A549 (cell line): Measurements from ENCODE around the gene PAEP. TPM values are rescaled to one million over a fixed set of nuclear protein-coding genes. Genes with fewer than 3 reads are reported as not detected.
A peak's percentile ranks its signal among the peaks of the same experiment; 100 is the strongest.

Experiments used
- ATAC-seq, 2 experiments: fragments of 200-7000 bp in 1 of 2; fragments of >200 bp in 1 of 2; cut with Nextera tagmentation in 1 of 2; cut with Tn5 transposase in 1 of 2; 3 replicates each; pipeline versions ENCODE4 v1.8.0 to v1.9.1; 2018 to 2020; ENCODE audit warnings: mild to moderate bottlenecking in 1 of 2, moderate library complexity in 1 of 2
- CTCF ChIA-PET: fragments of 300-600 bp; sonication (Branson Sonifier 250); formaldehyde crosslinking; extraction: SDS; loops from one replicate; lab custom pipeline; 2021; ENCODE audit warnings: antibody characterized with exemption, inconsistent platforms; lab: Yijun Ruan, JAX
- POLR2A ChIA-PET: fragments of 350-600 bp; formaldehyde crosslinking; extraction: SDS; loops from one replicate; lab custom pipeline; 2021; ENCODE audit warnings: antibody characterized with exemption, inconsistent platforms; lab: Yijun Ruan, JAX
- DNase-seq, 2 experiments: peaks; one replicate each; pipeline versions ENCODE4 v3.0.0 to v3.0.0-alpha.2; 2011 to 2016; ENCODE audit warnings: low read depth in 1 of 2, low spot score in 1 of 2
- FAIRE-seq: peaks from 2 replicates; lab custom pipeline; 2011; peaks lifted over from hg19 to GRCh38; lab: Jason Lieb, UNC
- H3K27ac ChIP-seq, 2 experiments: fragments of >200 bp; sonication (Bioruptor Twin); formaldehyde crosslinking; 3 replicates each; pipeline ENCODE4 v1.5.1; 2016 to 2017
- H3K4me1 ChIP-seq: fragments of >200 bp; sonication (Bioruptor Twin); formaldehyde crosslinking; 3 replicates; pipeline ENCODE4 v1.6.1; 2016
- H3K4me2 ChIP-seq: fragments of >200 bp; sonication (Bioruptor Twin); formaldehyde crosslinking; 3 replicates; pipeline ENCODE4 v1.6.1; 2016
- H3K4me3 ChIP-seq: fragments of >200 bp; sonication (Bioruptor Twin); formaldehyde crosslinking; 3 replicates; pipeline ENCODE4 v1.5.1; 2016
- H3K9me3 ChIP-seq: fragments of >200 bp; sonication (Bioruptor Twin); formaldehyde crosslinking; 3 replicates; pipeline ENCODE4 v1.6.1; 2016
- BHLHE40 ChIP-seq: IDR thresholded peaks from 2 replicates; pipeline ENCODE4 v1.6.1; 2012; ENCODE audit warnings: low read depth, low read length, inconsistent platforms
- CBX8 ChIP-seq: fragments of 200-600 bp; sonication (generic); IDR thresholded peaks from 2 replicates; pipeline ENCODE4 v1.6.1; 2016
- CHD4 ChIP-seq: fragments of 200-600 bp; sonication (generic); IDR thresholded peaks from 2 replicates; pipeline ENCODE4 v1.6.1; 2016; ENCODE audit warnings: antibody characterized with exemption, mild to moderate bottlenecking, borderline replicate concordance
- ESRRA ChIP-seq: fragments of 150-350 bp; IDR thresholded peaks from 2 replicates; pipeline ENCODE4 v1.6.1; 2014; ENCODE audit warnings: mild to moderate bottlenecking, low read length, borderline replicate concordance
- FOXS1 ChIP-seq: fragments of 250-450 bp; sonication (Bioruptor Pico); IDR thresholded peaks from 2 replicates; pipeline ENCODE4 v1.5.0; 2020; ENCODE audit warnings: mild to moderate bottlenecking, moderate library complexity
- GATA3 ChIP-seq: IDR thresholded peaks from 2 replicates; pipeline ENCODE4 v1.6.1; 2012; ENCODE audit warnings: borderline replicate concordance
- JUNB ChIP-seq: fragments of >200 bp; sonication (Bioruptor Twin); formaldehyde crosslinking; IDR thresholded peaks from 2 replicates; pipeline ENCODE4 v1.6.1; 2016
- KDM1A ChIP-seq: fragments of 200-600 bp; sonication (generic); IDR thresholded peaks from 2 replicates; pipeline ENCODE4 v1.6.1; 2016; ENCODE audit warnings: low read depth, mild to moderate bottlenecking
- NFE2L2 ChIP-seq: fragments of 150-350 bp; conservative IDR thresholded peaks from 2 replicates; pipeline ENCODE4 v1.6.1; 2014; ENCODE audit warnings: low read length
- PHF8 ChIP-seq: fragments of 200-600 bp; sonication (generic); IDR thresholded peaks from 2 replicates; pipeline ENCODE4 v1.6.1; 2016; ENCODE audit warnings: low read depth, mild to moderate bottlenecking, antibody characterized with exemption, moderate library complexity, borderline replicate concordance
- POLR2A ChIP-seq: IDR thresholded peaks from 2 replicates; pipeline ENCODE4 v1.6.1; 2012; ENCODE audit warnings: mild to moderate bottlenecking, low read length
- POLR2AphosphoS2 ChIP-seq: conservative IDR thresholded peaks from 2 replicates; pipeline ENCODE4 v1.6.1; 2012; ENCODE audit warnings: low read length, improper control_type of control experiment, inconsistent platforms
- RCOR1 ChIP-seq: fragments of 150-350 bp; IDR thresholded peaks from 2 replicates; pipeline ENCODE4 v1.6.1; 2014; ENCODE audit warnings: antibody characterized with exemption, low read length, low read depth
- RFX5 ChIP-seq: fragments of 450-650 bp; IDR thresholded peaks from 2 replicates; pipeline ENCODE4 v1.7.1; 2014; ENCODE audit warnings: antibody characterized with exemption, mild to moderate bottlenecking, moderate library complexity
- SREBF2 ChIP-seq: fragments of 450-650 bp; IDR thresholded peaks from 2 replicates; pipeline ENCODE4 v1.6.1; 2014; ENCODE audit warnings: mild to moderate bottlenecking, moderate library complexity
- TFCP2L1 ChIP-seq: fragments of 250-450 bp; sonication (Bioruptor Pico); IDR thresholded peaks from 2 replicates; pipeline ENCODE4 v1.5.0; 2021; ENCODE audit warnings: mild to moderate bottlenecking
- TP53 ChIP-seq: fragments of 250-450 bp; sonication (Bioruptor Pico); IDR thresholded peaks from 2 replicates; pipeline ENCODE4 v1.5.0; 2021; ENCODE audit warnings: mild to moderate bottlenecking, moderate library complexity
- ZNF302 ChIP-seq: fragments of 250-450 bp; sonication (Bioruptor Pico); IDR thresholded peaks from 2 replicates; pipeline ENCODE4 v1.9.0; 2021; ENCODE audit warnings: inconsistent platforms, mild to moderate bottlenecking, moderate library complexity
- WGBS: methylation state at CpG from one replicate; pipeline ENCODE4 v1.1.6; 2017; ENCODE audit errors: missing lambda C conversion rate; 5-methylcytosine and 5-hydroxymethylcytosine counted together
- polyA plus RNA-seq, 4 experiments: library from polyadenylated mRNA; depleted of rRNA in 3 of 4; stranded (reverse); fragments of >200 nt; fragmentation: RNase III in 1 of 4; extraction: RNeasy Plus Mini Kit Qiagen cat#74134 plus additional on column Dnase treatment in 1 of 4; gene quantifications; 2 replicates in 3 of 4; 3 replicates in 1 of 4; pipeline ENCODE4 v1.2.3, GENCODE V29; 2011 to 2017
- TF ChIP-seq, protein P1 (sequence below): fragments of 200-600 bp; sonication (generic); IDR thresholded peaks from 2 replicates; pipeline ENCODE4 v1.6.1; 2016; ENCODE audit warnings: antibody characterized with exemption, mild to moderate bottlenecking, moderate library complexity
- TF ChIP-seq, protein P2 (sequence below): fragments of 450-650 bp; IDR thresholded peaks from 2 replicates; pipeline ENCODE4 v1.6.1; 2014; ENCODE audit warnings: antibody characterized with exemption
- TF ChIP-seq, protein P3 (sequence below): fragments of >200 bp; sonication (Bioruptor Twin); formaldehyde crosslinking; IDR thresholded peaks from 2 replicates; pipeline ENCODE4 v1.6.1; 2016
- TF ChIP-seq, protein P4 (sequence below): fragments of 250-450 bp; sonication (Bioruptor Pico); IDR thresholded peaks from 2 replicates; pipeline ENCODE4 v1.5.0; 2020; ENCODE audit warnings: low read depth, mild to moderate bottlenecking, moderate library complexity

The PAEP gene
- polyA plus RNA-seq, 2 of the 4 experiments (the other 2 are of a cell fraction) = not detected

DNA sequence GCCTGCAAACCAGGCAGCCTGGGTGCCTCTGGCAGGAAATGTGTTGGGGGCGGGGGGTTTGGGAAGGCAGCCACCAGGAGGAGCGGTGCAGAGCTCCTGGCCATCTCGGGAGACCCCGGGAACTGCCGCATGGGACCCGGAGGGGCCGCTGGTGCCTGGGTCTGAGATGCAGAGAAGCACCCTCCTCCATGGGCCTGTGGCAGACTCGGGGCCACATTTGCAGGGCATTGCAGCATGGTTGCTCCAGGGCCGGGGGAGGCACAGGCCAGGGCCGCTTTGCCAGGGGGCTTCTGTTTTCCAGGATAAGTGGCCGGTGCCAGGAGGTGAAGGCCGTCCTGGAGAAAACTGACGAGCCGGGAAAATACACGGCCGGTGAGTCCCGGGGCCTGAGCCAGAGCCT, 38.6 kb upstream of the PAEP start:
- ChIA-PET POLR2A (no interaction called here), CTCF (interaction anchor here (1.2 kb wide), 1 partner anchor 18 kb away, joined by 5 read pairs; no protein-coding TSS in a partner anchor)
- no peak for ATAC-seq
- Histone ChIP-seq H3K4me3 (no peak overlapping the region), H3K27ac (no peak overlapping the region), H3K4me2 (no peak overlapping the region), H3K9me3 (no peaks in the 10 kb centered on the region), H3K4me1 (peaks cover 10% of the 10 kb centered on the region; the same call in 1 of the 3 replicates)
- WGBS = 77% methylated on average over 10 of the region's 17 CpGs
- DNase-seq = no peak
- FAIRE-seq = no peak
- TF ChIP-seq KDM1A (no peak), POLR2AphosphoS2 (no peak), CHD4 (no peak), ESRRA (no peak), JUNB (no peak)
- TF ChIP-seq, all 56 proteins: peak for 0

DNA sequence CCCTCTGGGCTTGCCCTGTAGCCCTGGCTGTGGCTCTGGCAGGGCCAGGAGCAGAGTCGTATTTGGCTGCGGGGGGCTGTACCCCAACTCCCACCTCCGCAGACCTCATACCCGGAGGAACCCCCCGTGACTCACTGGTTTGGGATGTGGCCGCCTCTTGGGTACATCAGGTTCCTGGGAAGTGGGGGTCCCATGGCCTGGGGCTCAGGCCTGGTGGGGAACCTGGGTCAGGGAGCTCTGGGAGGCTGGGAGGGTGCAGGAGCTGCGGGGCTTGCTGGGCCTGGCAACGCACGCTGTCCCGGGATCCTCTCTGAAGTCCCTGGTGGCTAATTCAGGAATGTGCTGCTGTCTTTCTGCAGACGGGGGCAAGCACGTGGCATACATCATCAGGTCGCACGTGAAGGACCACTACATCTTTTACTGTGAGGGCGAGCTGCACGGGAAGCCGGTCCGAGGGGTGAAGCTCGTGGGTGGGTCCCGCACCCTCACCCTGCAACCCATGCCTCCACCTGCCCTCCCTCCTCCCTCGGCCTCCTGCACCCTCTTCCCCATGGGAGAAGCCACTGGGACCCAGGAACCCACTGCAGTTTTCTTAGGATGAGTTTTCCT, 37.9 kb upstream of the PAEP start:
- Histone ChIP-seq H3K27ac (no peak overlapping the region), H3K4me3 (no peak overlapping the region), H3K9me3 (no peaks in the 10 kb centered on the region), H3K4me1 (peaks cover 10% of the 10 kb centered on the region; the same call in 1 of the 3 replicates), H3K4me2 (no peak overlapping the region)
- FAIRE-seq (no peak), DNase-seq (no peak), ATAC-seq (peak in 1 of 2 experiments; percentile 25; a peak in 1 of 6 replicates)
- WGBS = 72% methylated on average over 10 of the region's 21 CpGs
- CTCF ChIA-PET = interaction anchor here (1.2 kb wide), 1 partner anchor 19 kb away, joined by 5 read pairs; no protein-coding TSS in a partner anchor
- POLR2A ChIA-PET = no interaction called here
- TF ChIP-seq POLR2A (no peak), SREBF2 (no peak), TP53 (no peak), BHLHE40 (no peak), GATA3 (no peak), ZNF302 (no peak), NFE2L2 (no peak), RFX5 (no peak), RCOR1 (no peak), CBX8 (no peak), PHF8 (no peak), FOXS1 (CRISPR knock-in tag) (no peak), TFCP2L1 (CRISPR knock-in tag) (no peak)
- TF ChIP-seq, protein P1, sequence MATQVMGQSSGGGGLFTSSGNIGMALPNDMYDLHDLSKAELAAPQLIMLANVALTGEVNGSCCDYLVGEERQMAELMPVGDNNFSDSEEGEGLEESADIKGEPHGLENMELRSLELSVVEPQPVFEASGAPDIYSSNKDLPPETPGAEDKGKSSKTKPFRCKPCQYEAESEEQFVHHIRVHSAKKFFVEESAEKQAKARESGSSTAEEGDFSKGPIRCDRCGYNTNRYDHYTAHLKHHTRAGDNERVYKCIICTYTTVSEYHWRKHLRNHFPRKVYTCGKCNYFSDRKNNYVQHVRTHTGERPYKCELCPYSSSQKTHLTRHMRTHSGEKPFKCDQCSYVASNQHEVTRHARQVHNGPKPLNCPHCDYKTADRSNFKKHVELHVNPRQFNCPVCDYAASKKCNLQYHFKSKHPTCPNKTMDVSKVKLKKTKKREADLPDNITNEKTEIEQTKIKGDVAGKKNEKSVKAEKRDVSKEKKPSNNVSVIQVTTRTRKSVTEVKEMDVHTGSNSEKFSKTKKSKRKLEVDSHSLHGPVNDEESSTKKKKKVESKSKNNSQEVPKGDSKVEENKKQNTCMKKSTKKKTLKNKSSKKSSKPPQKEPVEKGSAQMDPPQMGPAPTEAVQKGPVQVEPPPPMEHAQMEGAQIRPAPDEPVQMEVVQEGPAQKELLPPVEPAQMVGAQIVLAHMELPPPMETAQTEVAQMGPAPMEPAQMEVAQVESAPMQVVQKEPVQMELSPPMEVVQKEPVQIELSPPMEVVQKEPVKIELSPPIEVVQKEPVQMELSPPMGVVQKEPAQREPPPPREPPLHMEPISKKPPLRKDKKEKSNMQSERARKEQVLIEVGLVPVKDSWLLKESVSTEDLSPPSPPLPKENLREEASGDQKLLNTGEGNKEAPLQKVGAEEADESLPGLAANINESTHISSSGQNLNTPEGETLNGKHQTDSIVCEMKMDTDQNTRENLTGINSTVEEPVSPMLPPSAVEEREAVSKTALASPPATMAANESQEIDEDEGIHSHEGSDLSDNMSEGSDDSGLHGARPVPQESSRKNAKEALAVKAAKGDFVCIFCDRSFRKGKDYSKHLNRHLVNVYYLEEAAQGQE = no peak
- TF ChIP-seq, protein P2, sequence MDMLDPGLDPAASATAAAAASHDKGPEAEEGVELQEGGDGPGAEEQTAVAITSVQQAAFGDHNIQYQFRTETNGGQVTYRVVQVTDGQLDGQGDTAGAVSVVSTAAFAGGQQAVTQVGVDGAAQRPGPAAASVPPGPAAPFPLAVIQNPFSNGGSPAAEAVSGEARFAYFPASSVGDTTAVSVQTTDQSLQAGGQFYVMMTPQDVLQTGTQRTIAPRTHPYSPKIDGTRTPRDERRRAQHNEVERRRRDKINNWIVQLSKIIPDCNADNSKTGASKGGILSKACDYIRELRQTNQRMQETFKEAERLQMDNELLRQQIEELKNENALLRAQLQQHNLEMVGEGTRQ = no peak
- TF ChIP-seq, protein P3, sequence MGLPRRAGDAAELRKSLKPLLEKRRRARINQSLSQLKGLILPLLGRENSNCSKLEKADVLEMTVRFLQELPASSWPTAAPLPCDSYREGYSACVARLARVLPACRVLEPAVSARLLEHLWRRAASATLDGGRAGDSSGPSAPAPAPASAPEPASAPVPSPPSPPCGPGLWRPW = no peak
- TF ChIP-seq, protein P4, sequence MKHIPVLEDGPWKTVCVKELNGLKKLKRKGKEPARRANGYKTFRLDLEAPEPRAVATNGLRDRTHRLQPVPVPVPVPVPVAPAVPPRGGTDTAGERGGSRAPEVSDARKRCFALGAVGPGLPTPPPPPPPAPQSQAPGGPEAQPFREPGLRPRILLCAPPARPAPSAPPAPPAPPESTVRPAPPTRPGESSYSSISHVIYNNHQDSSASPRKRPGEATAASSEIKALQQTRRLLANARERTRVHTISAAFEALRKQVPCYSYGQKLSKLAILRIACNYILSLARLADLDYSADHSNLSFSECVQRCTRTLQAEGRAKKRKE (CRISPR knock-in tag) = no peak
